Measurements from ENCODE around the gene PURA. TPM values are rescaled to one million over a fixed set of nuclear protein-coding genes. Genes with fewer than 3 reads are reported as not detected.
"Not testable (repeated sequence)": the region's sequence is repeated elsewhere in the genome, so short reads cannot be mapped to it uniquely, and the experiment has no call there.

Gene PURA
- total RNA-seq, 4 donors from 2014 or later = 7.4 to 34.6 (median 18.8) TPM

DNA sequence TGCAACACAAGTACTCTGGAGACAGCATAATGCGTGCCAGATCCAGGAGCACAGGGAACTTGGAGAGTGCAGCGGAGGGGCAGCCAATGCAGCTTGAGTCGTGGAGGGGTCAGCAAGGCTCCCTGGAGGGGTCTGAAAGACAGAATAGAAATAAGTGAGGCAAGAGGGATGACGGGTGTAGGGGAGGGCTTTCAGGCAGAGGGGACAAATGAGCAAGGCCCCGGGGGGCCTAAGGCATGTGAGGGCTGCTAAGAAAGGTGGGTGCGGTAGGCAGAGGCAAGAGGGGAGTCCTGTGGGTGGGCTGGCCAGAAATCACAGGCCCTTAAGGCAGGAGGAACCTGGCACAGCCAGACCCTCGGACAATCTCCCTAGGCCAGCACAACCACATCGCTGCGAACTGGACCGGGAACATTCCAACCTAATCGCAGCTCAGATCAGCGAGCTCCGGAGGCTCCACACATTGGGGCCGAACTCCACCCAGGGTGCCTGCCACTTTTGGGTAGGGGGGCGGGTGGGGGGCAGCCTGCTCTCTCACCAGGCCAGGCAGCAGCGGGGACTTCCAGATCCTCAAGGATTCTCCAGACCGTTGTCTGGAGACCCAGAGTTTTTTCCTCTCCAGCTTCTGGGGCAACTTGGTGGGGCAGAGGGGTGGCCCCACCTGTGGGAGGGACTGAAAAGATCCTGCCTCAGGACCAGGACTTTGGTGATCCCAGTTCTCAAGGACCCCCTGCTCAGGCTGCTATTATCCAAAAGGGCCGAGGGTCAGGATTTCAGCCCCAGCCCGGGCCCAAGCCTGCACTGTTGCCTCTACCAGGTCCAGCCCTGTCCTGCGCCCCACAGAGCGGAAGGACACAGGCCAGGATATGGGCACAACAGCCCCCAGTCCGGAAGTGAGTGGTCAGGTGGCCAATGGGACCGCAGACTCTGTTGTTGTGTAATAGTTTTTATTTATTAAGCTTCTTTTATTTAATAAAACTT, 38.4 kb downstream of the PURA start:
- intact Hi-C loops (cut with DNase I; ENCODE audit: low total_unique reads) (loop anchor here (10.0 kb wide), 1 partner anchor 368 kb away; no protein-coding TSS in a partner anchor), in situ Hi-C loops (cut with MboI; ENCODE audit: low pct_ligation_motif_present in 1 of 4, low pct_unique_long_range_greater_than_20kb in 1 of 4, low sequenced_read_pairs in 3 of 4) (loop anchor here (10.0 to 25.0 kb wide), 2 partner anchors 78 to 365 kb away; partner anchors contain the start of gene PSD2 (in 3 of the 4))
- 83% methylated on average over 4 to 16 of the region's 23 CpGs for WGBS, 2 donors (ENCODE audit: low coverage in 1 of 2)
- Histone ChIP-seq H3K9me3 (no peaks in the 10 kb centered on the region), H3K27me3 (no peaks in the 10 kb centered on the region), H3K36me3 (no peaks in the 10 kb centered on the region), H3K4me1 (peaks cover 3 to 13% (median 8%) of the 10 kb centered on the region in 4 donors), H3K4me3 (no peak overlapping the region), H3K27ac (no peak overlapping the region)
- TF ChIP-seq, protein P1, sequence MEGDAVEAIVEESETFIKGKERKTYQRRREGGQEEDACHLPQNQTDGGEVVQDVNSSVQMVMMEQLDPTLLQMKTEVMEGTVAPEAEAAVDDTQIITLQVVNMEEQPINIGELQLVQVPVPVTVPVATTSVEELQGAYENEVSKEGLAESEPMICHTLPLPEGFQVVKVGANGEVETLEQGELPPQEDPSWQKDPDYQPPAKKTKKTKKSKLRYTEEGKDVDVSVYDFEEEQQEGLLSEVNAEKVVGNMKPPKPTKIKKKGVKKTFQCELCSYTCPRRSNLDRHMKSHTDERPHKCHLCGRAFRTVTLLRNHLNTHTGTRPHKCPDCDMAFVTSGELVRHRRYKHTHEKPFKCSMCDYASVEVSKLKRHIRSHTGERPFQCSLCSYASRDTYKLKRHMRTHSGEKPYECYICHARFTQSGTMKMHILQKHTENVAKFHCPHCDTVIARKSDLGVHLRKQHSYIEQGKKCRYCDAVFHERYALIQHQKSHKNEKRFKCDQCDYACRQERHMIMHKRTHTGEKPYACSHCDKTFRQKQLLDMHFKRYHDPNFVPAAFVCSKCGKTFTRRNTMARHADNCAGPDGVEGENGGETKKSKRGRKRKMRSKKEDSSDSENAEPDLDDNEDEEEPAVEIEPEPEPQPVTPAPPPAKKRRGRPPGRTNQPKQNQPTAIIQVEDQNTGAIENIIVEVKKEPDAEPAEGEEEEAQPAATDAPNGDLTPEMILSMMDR (IDR thresholded peaks at IDR 0.05) = no peak
- TF ChIP-seq EP300 (IDR thresholded peaks at IDR 0.05; ENCODE audit: low read depth) (no peak), POLR2A (IDR thresholded peaks at IDR 0.05) (no peak), POLR2AphosphoS5 (IDR thresholded peaks at IDR 0.05) (no peak)
- DNase-seq = no peak

DNA sequence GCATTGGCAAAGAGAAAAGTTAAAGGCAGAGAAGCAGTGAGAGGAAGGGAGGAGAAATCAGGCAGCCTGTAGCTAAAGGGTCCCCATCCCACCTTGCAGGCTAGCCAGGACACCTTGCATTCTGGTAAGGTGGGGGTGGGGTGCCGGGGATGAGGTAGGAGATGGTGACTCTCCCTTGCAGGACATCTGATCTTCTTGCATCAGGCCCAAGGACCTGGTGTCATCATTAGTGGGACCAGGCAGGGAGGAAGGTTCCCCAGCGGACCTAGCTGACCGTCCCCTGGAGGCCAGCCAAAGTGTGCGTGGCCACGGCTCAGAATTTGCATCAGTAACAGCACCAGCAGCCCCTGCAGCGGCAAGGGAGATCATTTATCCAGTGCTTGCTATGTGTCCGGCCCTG, 39.3 kb downstream of the PURA start:
- Histone ChIP-seq H3K9me3 (no peaks in the 10 kb centered on the region), H3K27me3 (no peaks in the 10 kb centered on the region), H3K4me1 (peaks cover 3 to 17% (median 10%) of the 10 kb centered on the region in 4 donors), H3K4me3 (no peak overlapping the region), H3K27ac (no peak overlapping the region), H3K36me3 (no peaks in the 10 kb centered on the region)
- in situ Hi-C loops (cut with MboI; ENCODE audit: low pct_ligation_motif_present in 1 of 4, low pct_unique_long_range_greater_than_20kb in 1 of 4, low sequenced_read_pairs in 3 of 4) = loop anchor here (10.0 to 25.0 kb wide), 2 partner anchors 78 to 366 kb away; partner anchors contain the start of gene PSD2 (in 3 of the 4)
- no peak for TF ChIP-seq POLR2A (IDR thresholded peaks at IDR 0.05)
- no peak for TF ChIP-seq POLR2AphosphoS5 (IDR thresholded peaks at IDR 0.05)
- no peak for TF ChIP-seq EP300 (IDR thresholded peaks at IDR 0.05; ENCODE audit: low read depth)
- TF ChIP-seq, protein P1 (IDR thresholded peaks at IDR 0.05) = no peak
- 40 to 78% methylated on average over 6 to 7 of the region's 7 CpGs for WGBS, 2 donors (ENCODE audit: low coverage in 1 of 2)
- intact Hi-C loops (cut with DNase I; ENCODE audit: low total_unique reads) = loop anchor here (10.0 kb wide), 1 partner anchor 368 kb away; no protein-coding TSS in a partner anchor
- no peak for DNase-seq

DNA sequence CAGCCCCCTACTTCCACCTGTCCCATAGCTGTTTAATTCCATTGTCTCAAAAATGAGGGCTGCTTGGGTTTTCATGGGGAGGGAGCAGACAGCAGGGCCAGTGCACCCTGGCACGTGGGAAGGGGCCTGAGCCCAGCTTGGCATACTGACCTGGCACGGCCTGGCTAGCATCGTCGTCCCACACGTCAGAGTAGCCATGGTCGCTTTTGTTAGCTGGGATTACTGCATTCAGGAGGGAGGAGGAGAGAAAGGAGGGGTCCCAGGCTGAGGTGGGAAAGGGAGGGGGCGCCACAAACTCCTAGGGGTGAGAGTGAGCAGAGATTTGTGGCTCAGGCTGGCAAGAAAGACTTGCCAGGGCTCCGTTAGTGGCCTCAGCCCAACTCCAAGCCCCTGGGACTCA, 40.0 kb downstream of the PURA start:
- intact Hi-C loops (cut with DNase I; ENCODE audit: low total_unique reads) (loop anchor here (10.0 kb wide), 1 partner anchor 369 kb away; no protein-coding TSS in a partner anchor), in situ Hi-C loops (cut with MboI; ENCODE audit: low pct_ligation_motif_present in 1 of 4, low pct_unique_long_range_greater_than_20kb in 1 of 4, low sequenced_read_pairs in 3 of 4) (loop anchor here (10.0 to 25.0 kb wide), 2 partner anchors 79 to 367 kb away; partner anchors contain the start of gene PSD2 (in 3 of the 4))
- Histone ChIP-seq H3K27me3 (no peaks in the 10 kb centered on the region), H3K36me3 (no peaks in the 10 kb centered on the region), H3K27ac (no peak overlapping the region), H3K4me3 (no peak overlapping the region), H3K9me3 (no peaks in the 10 kb centered on the region), H3K4me1 (peaks cover 3 to 17% (median 10%) of the 10 kb centered on the region in 4 donors)
- 70% methylated on average over 8 of the region's 8 CpGs; no CpG with 5 or more reads in 1 of the 2 donors for WGBS, 2 donors (ENCODE audit: low coverage in 1 of 2)
- no peak for TF ChIP-seq POLR2AphosphoS5 (IDR thresholded peaks at IDR 0.05)
- TF ChIP-seq, protein P1 (IDR thresholded peaks at IDR 0.05) = no peak
- no peak for TF ChIP-seq POLR2A (IDR thresholded peaks at IDR 0.05)
- no peak for TF ChIP-seq EP300 (IDR thresholded peaks at IDR 0.05; ENCODE audit: low read depth)
- no peak for DNase-seq

DNA sequence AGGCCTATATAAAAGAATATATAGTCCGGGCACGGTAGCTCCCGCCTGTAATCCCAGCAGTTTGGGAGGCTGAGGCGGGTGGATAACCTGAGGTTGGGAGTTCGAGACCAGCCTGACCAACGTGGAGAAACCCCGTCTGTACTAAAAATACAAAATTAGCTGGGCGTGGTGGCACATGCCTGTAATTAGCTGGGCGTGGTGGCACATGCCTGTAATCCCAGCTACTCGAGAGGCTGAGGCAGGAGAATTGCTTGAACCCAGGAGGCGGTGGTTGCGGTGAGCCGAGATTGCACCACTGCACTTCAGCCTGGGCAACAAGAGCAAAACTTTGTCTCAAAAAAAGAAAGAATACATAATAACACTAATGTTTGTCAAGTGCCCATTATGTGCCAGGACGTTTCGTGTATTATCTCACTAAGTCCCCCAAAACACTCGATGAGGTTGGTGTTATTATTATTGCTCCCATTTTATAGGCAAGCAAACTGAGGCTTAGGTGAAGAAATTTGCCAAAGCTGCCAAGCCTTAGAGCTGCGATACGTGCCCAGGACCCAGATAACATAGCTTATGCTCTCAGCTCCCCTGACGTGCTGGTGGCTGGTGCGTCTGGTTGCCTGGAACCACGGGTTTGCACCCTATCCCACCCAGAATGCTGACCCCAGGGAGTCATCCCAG, 40.9 kb downstream of the PURA start:
- not testable (repeated sequence) for H3K27me3 ChIP-seq, H3K9me3 ChIP-seq, H3K4me3 ChIP-seq, H3K27ac ChIP-seq, DNase-seq, H3K36me3 ChIP-seq
- 34 to 72% methylated on average over 7 to 21 of the region's 21 CpGs for WGBS, 2 donors (ENCODE audit: low coverage in 1 of 2)
- in situ Hi-C loops (cut with MboI; ENCODE audit: low pct_ligation_motif_present in 1 of 4, low pct_unique_long_range_greater_than_20kb in 1 of 4, low sequenced_read_pairs in 3 of 4) = loop anchor here (5.0 to 25.0 kb wide), 3 partner anchors 80 to 368 kb away; partner anchors contain the start of gene PSD2 (in 3 of the 4)
- intact Hi-C loops (cut with DNase I; ENCODE audit: low total_unique reads) = loop anchor here (10.0 kb wide), 1 partner anchor 370 kb away; no protein-coding TSS in a partner anchor
- peaks cover 3 to 17% (median 10%) of the 10 kb centered on the region in 4 donors for H3K4me1 ChIP-seq

Data from transverse colon (tissue), 4 donors.